ENCODE data around the gene PPP4R2.

PPP4R2 gene, protein sequence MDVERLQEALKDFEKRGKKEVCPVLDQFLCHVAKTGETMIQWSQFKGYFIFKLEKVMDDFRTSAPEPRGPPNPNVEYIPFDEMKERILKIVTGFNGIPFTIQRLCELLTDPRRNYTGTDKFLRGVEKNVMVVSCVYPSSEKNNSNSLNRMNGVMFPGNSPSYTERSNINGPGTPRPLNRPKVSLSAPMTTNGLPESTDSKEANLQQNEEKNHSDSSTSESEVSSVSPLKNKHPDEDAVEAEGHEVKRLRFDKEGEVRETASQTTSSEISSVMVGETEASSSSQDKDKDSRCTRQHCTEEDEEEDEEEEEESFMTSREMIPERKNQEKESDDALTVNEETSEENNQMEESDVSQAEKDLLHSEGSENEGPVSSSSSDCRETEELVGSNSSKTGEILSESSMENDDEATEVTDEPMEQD

DNA sequence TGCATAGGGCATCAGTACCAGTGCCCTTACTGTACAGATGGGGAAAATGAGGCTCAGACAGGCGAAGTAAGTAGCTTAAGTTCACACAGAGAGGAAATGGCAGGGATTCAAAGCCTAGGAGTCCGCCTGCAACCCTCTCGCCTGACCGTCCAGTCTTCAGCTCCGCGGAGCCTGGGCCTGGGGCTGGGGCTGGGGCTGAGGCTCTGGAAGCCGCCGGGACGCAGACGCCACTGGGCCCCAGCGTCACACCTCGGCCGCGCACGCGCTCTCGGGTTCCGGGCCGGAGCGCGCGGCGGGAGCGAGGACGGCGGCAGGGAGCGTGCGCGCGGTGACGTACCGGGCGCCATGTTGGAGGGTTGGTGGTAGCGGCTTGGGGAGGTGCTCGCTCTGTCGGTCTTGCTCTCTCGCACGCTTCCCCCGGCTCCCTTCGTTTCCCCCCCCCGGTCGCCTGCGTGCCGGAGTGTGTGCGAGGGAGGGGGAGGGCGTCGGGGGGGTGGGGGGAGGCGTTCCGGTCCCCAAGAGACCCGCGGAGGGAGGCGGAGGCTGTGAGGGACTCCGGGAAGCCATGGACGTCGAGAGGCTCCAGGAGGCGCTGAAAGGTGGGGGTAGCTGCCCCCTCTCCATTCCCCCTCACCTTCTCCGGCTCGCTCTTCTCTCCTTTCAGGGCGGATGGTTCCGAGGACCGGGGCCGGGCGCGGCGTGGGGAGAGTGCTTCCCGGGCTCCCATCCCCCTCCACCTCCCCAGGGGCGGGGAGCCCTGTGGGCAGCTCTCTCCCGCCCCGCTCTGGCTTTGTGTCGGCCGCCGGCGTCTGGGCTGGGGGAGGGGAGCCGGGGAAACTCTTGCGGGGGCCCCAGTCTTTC lies at the start of gene PPP4R2:
PPP4R2 (plus strand) TSS at position 339 of the 861 bp plus-strand sequence; CDS start at position 566, 227 bp downstream.
- DNase-seq: peak; percentile 94

DNA sequence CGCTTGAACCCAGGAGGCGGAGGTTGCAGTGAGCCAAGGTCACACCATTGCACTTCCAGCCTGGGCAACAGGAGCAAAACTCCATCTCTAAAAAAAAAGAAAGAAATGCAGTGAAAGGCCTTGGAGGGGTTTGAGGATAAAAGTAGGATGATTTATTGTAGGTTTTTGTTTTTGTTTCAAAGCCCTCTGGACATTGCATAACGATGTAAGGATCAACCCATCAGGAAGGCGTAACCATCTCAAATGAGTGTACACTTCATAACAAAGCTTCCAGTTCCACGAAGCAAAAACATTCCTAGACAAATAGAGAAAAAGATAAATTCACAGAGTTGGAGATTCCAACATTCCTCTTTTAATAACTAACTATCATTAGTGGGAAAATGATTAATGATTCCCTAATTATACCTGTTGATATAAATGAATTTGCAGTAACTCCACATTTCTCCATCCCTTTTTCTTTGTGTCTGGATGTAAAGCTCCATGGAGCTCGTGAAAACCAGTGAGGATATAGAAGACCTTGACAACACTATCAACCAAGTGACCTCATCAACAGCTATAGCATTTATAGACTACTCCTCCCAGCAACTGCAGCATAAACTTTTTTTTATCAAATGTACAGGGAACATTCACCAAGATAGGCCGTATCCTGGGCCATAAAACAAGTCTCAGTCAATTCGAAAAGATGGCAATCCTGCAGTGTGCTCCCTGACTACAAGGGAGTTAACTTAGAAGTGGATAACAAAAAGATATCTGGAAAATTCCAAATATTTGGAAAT lies 48.7 kb upstream of the PPP4R2 start:
- no peak for DNase-seq

DNA sequence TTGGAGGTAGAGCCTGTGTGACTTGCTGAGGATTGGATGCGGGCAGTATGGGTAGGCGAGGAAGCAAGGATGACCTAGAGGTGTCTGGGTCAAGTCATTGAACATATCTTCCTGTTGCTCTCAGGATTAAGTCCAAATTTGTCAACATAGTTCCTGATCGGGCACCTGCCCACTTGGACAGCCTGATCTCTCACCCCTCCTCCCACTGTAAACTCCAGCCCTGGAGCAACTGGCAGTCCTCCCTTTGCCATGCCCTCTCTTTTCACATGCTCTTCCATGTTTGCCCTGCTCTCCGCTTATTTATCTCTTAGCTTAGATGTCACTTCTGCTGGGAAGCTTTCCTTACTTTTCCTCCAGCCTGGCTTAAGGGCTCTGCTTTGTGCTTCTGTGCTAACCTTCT lies 47.6 kb upstream of the PPP4R2 start:
- no peak for DNase-seq

- DNase-seq: no peak
These were observed 46.2 kb upstream of the PPP4R2 start for GRCh38 chr3:72950372-72950771.

GRCh38 chr3:72950801-72951200 lies 45.8 kb upstream of the PPP4R2 start:
- DNase-seq: no peak

DNA sequence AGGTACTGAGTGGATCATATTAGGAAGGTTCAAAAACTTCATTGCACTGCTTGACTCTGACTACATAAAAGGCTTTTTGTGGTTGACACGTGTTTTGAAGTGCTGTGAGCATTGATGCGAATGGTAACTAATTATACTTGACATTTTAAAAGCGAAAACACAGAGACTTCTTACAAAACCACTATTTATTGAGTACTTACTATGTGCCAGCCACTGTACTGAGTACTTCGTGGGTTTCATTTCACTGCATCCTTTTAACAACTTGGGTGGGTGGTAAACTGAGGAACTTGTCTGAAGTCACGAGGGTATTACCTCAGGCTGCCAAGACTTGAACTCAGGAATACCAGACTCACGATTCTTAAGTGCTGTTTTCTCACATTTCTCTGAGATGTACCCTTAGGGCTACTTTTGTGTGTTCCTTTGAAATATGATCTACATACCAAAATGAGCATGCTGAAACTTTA lies 45.3 kb upstream of the PPP4R2 start:
- DNase-seq: no peak

DNA sequence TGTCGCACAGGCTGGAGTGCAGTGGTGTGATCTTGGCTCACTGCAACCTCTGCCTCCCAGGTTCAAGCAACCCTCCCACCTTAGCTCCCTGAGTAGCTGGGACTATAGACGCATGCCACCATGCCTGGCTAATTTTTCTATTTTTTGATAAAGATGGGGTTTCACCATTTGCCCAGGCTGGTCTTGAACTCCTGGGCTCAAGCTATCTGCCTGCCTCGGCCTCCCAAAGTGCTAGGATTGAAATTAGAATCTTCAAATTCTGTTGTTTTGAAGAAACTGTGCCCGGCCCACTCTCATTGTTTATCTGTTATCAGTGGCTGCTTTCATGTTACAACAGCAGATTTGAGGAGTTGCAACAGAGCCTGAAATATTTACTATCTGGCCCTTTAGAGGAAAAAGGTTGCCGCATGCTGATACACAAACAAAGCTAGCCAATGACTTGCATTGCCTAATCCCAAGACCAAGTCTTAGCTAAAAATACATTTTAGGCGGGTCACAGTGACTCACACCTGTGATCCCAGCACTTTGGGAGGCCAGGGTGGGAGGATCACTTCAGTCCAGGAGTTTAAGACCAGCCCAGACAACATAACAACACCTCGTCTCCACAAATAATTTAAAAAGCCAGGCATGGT lies 43.2 kb upstream of the PPP4R2 start:
- peak; percentile 13 for DNase-seq

- no peak for DNase-seq
These were observed 39.3 kb upstream of the PPP4R2 start for GRCh38 chr3:72957297-72957696.

GRCh38 chr3:72959336-72959735 lies 37.3 kb upstream of the PPP4R2 start:
- DNase-seq: no peak

DNA sequence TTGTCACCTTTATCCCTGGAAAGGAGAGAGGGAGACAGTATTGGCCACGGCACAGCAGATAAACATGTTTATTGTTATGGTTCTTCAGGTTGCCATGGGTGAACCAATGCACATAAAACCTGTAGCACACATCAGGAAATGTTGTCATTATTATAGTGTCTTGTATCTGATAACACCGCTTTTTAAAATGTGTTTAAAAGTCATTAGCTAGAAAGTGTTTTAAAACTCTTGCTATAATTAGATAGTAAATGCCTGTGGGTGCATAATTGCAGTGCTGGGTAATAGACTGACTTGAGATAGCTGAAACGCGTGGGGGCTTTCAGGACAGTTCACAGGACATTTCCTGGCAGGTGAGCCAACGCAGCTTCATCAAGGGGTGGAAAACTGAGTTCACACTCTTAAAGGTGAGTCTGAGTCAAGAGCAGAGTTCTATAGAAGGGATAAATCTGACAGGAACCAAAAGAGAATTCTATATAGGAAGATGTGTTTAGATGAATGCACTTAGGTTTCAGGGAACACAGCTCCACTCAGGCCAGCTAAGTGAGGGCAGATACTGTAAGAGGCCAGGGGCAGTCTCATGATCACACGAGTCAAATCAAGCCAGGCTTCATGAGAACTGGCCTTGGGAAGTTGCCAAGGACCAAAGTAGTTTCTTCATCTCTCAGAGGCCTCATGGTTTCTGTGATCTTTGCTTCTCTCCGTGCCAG lies 35.6 kb upstream of the PPP4R2 start:
- DNase-seq: peak; percentile 13

- no peak for DNase-seq
These were observed 34.9 kb upstream of the PPP4R2 start for GRCh38 chr3:72961752-72962151.

DNA sequence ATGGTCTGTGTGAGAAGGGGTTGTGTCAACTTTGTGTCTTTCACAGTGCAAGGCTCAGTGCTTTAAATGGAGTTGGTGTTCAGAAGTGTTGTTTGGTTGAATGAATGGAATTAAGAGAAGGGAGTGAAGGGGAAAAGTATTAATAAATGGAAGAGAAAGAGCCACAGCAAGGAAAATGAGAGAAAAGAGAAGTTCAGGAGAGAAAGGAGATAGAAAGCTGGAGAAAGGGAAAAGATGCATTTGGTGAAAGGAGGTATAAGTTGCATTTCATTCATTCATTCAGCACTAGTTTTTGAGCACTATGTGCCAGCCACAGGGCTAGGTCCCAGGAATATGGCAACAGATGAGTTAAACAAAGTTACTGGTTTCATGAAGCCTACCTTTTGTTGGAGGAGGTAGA lies 34.3 kb upstream of the PPP4R2 start:
- no peak for DNase-seq

DNA sequence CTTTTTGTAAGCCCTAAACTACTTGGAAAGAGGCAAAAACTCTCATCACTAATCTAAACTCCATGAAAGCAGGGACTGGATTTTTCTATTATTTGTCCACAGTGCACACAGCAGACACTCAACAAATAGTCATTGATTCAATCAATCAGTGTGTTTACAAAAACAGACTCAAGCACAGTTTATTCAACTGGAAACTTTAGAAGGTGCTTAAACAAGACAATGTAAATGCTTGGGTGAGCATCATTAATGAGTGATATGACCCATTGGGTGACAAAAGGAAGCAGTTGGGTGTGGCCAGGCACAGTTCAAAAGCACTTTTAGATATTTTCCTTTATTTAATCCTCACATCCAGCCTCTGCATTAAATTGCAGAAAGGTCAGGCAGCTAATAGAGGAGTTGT lies 32.0 kb upstream of the PPP4R2 start:
- no peak for DNase-seq

DNA sequence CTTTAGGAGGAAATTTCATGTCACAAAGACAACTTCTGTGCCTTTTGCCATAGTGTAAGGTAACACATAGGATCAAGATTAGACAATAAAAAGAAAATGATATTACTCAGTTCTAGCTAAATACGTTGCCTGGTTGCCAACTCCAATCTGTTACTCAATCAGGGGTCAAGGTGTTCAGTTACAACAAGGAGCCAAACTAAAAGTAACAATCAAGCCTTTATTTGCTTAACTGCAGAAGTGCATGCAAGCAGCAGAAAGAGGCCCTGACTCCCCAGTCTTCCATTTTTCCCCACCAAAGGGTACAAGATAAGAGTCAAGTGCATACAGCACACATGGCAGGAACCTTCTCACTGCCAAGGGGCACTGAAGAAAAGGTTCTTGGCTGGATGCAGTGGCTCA lies 28.3 kb upstream of the PPP4R2 start:
- no peak for DNase-seq

DNA sequence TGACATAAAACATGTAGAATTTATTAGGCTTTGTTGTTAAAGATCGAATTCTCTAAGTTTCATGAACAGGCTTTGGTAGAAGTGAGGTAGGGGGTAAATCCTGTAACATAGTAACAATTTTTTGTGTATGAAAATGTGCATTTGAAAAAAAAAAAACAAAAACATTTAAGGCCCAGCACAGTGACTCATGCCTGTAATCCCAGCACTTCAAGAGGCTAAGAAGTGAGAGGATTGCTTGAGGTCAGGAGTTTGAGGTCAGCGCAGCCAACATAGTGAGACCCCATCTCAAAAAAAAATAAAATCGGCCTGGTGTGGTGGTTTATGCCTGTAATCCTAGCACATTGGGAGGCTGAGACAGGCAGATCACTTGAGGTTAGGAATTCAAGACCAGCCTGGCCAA lies 26.8 kb upstream of the PPP4R2 start:
- peak; percentile 22 for DNase-seq

DNA sequence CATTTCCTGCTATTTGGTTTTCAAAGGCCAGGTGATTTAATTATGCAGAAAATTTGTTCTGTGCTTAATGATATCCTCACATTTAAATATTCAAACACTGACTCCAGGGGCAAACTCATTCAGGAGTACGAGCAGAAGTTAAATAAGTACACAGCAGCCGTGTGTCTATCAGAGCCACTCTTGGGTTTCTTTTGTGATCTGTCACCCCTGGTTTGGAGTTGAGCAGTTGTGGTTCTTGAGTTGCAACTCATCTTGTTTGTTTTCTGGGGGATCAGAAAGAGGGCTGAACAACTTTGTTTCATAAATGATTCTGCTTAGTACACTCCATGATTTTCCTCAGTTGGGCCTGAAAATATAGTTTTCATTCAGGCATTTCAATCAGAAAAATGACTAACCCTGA lies 25.7 kb upstream of the PPP4R2 start:
- no peak for DNase-seq

DNA sequence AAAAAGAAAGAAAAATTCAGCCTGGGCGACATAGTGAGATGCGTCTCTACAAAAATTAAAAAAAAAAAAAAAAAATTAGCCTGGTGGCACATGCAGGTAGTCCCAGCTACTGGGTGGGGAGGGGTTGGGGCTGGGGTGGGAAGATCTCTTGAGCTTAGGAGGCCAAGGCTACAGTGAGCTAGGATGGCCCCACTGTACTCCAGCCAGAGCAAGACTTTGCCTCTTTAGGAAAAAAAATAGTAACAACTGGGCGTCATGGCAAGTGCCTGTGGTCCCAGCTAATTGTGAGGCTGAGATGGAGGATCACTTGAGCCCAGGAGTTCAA lies 23.9 kb upstream of the PPP4R2 start:
- no peak for DNase-seq

GRCh38 chr3:72973031-72973723 lies 23.4 kb upstream of the PPP4R2 start:
- peak; percentile 4 for DNase-seq

- DNase-seq: no peak
These were observed 22.8 kb upstream of the PPP4R2 start for GRCh38 chr3:72973786-72974185.

DNA sequence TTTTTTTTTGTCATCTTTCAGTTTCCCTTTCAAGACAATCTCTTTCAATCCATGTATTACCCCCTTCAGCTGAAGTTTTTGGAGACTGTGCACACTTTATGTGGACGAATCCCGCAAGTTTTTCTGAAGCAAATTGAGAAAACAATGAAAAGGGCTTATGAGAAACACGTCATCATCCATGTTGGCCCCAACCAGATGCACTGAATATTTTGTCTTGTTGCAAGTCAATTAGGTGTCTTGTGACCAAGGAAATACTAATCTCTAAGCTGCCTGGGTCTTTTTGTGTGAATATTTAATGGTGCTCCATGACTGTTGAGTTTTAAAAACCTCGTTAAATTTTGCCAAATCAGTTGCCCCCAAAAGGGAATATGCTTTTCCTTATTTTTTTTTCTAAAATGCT lies 21.7 kb upstream of the PPP4R2 start:
- no peak for DNase-seq

- DNase-seq: no peak
These were observed 20.3 kb upstream of the PPP4R2 start for GRCh38 chr3:72976281-72976741.
